Measurements from ENCODE around the gene MMRN2.

GRCh38 chr10:86970982-86971231 lies 13.5 kb upstream of the MMRN2 start:
- TF ChIP-seq NFRKB (IDR thresholded peaks at IDR 0.05) (no peak), ARNT (IDR thresholded peaks at IDR 0.05) (no peak), SUZ12 (IDR thresholded peaks at IDR 0.05) (no peak), ZNF384 (IDR thresholded peaks at IDR 0.05) (no peak), BHLHE40 (IDR thresholded peaks at IDR 0.05; ENCODE audit: borderline replicate concordance) (no peak), ELF4 (IDR thresholded peaks at IDR 0.05) (no peak), HDGF (IDR thresholded peaks at IDR 0.05; ENCODE audit: borderline replicate concordance) (no peak), TARDBP (IDR thresholded peaks at IDR 0.05) (no peak)
